Measurements from ENCODE around the gene AGPAT3. TPM values are rescaled to one million over a fixed set of nuclear protein-coding genes. Genes with fewer than 3 reads are reported as not detected.
A peak's percentile ranks its signal among the peaks of the same experiment; 100 is the strongest.
"Not testable (repeated sequence)": the region's sequence is repeated elsewhere in the genome, so short reads cannot be mapped to it uniquely, and the experiment has no call there.

The AGPAT3 gene, protein sequence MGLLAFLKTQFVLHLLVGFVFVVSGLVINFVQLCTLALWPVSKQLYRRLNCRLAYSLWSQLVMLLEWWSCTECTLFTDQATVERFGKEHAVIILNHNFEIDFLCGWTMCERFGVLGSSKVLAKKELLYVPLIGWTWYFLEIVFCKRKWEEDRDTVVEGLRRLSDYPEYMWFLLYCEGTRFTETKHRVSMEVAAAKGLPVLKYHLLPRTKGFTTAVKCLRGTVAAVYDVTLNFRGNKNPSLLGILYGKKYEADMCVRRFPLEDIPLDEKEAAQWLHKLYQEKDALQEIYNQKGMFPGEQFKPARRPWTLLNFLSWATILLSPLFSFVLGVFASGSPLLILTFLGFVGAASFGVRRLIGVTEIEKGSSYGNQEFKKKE
- 34.9 TPM for total RNA-seq

DNA sequence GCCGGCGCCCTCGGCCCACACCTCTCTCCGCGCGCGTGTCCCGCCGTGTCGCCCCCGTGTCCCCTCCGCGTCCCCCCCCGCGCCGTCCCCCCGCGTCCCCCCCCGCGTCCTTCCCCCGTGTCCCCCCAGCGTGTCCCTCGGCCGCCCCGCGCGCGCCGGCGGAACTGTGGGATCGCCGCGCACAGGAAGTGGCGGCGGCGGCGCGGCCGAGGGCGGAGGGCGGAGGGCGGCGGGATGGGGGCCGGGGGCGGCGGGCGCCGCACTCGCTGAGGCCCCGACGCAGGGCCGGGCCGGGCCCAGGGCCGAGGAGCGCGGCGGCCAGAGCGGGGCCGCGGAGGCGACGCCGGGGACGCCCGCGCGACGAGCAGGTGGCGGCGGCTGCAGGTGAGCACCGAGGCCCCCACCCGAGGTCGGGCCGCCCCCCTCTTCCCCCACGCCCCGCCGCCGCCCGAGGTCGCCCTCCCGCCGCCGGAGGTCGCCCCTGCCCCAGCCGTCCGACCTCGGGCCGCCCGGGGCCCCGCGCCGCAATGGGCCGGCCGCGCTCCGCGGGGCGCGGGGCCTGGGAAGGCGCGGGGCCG, at the start of gene AGPAT3:
TSS of gene AGPAT3 (plus strand) at position 262 of the 578 bp plus-strand sequence. CDS start 94,459 bp downstream, outside the sequence.
- DNase-seq = no peak

DNA sequence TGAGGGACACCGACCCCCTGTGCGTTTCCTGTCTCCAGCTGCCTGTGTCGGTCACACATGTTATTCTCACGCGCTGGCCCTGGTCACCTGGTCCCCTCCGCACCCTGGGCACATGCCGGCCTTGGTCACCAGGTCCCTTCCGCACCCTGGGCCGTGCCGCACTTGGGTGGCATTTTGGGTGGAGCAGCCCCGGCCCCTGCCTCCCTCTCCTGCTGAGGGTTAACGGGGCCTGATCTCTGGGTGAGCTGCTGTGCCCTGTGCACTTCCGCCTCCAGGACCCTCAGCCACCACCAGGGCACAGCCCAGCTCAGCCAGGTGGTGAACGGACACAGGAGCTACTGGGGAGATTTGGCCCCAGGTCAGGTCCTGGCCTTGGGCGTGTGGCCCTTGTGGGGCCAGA, 49.0 kb upstream of the AGPAT3 start:
- DNase-seq = no peak

DNA sequence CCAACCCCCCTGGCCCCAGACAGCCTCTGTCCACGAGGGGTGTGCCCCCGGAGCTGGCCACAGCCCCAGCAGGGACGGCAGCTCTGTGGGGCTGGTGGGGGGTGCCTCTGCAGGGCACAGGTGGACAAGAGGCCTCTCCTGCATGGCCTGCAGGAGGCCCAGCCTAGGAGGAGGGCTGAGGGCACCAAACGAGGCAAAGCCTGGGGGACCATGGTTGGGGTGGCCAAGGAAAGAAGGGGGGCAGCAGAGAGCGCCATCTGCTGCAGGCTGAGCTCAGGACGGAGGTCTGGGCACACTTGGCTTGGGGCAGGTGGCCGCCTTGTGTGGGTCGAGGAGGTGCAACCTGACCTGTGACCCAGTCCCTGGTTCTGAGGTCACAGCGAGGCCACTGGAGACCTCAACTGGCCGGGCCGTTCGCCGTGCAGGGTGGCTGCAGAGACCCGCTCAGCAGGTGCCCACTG, 48.4 kb upstream of the AGPAT3 start:
- DNase-seq = no peak

DNA sequence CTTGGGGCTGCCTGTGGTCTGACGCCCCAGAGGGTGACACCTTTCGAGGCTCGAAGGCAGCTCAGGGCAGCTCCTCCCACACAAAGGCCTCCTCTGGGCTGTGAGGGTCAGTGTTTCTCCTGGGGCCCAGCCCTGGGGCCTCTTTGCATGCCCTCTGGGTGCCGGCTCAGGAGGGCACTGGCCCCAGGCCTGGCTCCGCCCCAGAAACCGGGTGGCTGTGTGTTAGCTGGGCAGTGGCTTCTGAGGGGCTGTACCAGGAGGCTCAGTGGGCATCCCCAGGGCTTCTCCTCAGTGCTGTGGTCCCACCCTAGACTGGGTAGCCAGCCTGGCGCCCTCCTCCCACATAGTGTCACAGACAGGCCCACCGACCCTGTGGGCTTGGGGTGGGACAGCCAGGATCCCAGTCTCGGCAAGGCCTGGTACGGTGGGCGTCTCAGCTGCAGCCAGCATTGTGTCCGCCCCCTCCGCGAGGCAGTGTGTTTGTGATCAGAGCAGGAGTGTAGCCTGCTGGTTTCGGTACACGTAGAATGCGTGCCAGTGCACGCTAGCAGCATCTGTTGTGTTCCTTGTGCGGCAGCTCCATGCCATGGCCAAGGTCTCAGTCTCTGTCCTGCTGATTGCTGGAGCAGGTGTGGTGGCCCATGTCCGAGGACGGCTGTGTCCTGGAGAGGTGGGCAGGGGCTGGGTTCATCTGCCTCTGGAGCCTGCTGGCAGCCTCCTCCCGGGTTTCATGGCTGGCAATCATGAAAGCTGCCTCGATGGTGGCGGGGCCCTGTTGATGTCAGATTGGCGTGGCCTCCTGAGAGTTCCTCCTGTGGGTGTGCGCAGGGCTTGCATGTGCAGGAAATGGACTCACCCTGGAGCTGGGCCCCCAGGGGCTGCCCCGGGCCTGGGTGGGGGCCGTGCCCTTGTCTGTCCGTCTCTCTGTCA, 47.6 kb upstream of the AGPAT3 start:
- DNase-seq = no peak

DNA sequence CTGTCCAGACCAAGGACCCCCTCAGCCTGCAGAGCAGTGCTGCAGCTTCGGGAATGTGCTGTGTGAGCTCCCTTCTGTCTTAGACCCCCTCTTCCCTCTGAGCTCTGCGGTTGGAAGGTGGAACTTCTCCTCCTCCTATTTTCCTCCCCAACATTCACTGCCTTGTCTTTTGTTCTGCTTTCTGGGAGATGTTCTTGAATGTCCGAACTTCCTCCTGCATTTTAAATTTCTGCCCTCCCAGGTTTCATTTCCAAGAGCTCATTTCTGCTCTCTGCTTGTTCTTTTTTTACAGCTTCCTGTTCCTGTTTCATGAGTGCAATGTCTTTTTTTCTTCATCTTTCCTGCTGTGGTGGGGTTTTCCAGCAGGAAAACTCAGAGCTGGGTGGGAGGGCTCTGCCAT, 46.3 kb upstream of the AGPAT3 start:
- no peak for DNase-seq

DNA sequence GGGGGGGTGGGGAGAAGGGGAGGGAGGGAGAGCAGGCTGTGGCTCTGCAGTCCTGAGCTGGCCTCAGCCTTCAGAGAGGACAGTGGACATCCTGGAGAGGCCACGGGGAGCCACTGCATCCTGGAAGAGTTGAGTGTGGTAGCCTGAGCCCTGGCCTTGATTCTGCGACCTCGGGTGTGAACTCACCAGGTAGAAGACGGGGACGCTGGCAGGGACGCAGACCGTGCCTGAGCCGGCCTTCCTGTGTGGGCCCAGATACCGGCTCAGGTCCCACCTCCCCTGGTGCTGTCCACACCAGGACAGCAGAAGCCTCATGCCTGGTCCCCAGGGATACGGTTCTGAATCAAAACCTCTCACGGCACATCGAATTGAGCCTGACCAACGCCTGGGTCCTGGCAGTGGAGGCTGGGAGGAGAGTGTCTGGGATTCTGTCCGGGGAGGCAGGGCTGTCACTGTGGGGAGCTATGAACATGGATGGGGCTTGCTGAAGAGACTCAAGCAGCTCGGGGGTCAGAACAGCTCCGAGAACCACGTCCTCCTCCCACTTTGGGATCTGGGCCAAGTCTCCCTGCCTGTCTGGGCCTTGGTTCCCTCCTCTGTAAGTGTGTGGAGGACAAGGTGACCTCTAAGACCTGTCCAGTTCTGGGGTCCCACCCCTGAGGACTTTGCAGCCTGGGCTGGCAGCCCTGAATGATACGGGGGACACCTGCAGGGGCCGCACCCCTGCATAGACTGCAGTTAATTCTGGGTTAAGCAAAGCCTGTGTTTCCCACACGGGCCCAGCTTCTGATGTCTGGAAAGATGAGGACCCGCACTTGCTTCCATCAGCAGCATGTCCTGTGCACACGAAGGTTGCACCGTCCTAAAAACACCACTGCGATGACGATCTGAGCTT, 45.3 kb upstream of the AGPAT3 start:
- no peak for DNase-seq

DNA sequence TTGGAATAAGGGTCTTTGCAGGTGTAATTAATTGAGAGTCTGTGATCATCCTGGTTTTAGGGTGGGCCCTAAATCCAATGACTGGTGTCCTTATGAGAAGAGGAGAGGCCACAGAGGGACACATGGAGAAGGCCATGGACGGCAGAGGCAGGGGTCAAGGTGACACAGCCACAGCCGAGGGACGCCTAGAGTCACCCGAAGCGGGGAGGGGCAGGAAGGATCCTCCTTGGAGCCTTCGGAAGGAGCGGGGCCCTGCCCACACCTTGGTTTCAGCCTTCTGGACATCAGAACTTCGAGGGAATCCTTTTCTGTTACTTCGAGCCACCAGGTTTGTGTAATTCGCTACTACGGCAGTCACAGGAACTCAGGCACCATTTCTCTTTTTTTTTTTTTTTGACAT, 44.6 kb upstream of the AGPAT3 start:
- no peak for DNase-seq

DNA sequence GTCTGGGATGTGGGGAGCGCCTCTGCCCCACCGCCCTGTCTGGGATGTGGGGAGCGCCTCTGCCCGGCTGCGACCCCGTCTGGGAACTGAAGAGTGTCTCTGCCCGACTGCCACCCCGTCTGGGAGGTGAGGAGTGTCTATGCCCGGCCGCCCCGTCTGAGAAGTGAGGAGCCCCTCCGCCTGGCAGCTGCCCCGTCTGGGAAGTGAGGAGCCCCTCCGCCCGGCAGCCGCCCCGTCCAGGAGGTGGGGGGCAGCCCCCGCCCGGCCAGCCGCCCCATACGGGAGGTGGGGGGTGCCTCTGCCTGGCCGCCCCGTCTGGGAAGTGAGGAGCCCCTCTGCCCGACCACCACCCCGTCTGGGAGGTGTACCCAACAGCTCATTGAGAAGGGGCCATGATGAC, 42.9 kb upstream of the AGPAT3 start:
- DNase-seq = not testable (repeated sequence)

DNA sequence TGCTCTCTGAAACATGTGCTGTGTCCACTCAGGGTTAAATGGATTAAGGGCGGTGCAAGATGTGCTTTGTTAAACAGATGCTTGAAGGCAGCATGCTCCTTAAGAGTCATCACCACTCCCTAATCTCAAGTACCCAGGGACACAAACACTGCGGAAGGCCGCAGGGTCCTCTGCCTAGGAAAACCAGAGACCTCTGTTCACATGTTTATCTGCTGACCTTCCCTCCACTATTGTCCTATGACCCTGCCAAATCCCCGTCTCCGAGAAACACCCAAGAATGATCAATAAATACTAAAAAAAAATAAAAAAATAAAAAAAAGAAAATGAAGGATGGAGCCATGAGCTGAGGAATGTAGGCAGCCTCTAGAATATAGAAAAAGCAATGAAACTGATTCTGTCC, 42.3 kb upstream of the AGPAT3 start:
- DNase-seq = not testable (repeated sequence)

DNA sequence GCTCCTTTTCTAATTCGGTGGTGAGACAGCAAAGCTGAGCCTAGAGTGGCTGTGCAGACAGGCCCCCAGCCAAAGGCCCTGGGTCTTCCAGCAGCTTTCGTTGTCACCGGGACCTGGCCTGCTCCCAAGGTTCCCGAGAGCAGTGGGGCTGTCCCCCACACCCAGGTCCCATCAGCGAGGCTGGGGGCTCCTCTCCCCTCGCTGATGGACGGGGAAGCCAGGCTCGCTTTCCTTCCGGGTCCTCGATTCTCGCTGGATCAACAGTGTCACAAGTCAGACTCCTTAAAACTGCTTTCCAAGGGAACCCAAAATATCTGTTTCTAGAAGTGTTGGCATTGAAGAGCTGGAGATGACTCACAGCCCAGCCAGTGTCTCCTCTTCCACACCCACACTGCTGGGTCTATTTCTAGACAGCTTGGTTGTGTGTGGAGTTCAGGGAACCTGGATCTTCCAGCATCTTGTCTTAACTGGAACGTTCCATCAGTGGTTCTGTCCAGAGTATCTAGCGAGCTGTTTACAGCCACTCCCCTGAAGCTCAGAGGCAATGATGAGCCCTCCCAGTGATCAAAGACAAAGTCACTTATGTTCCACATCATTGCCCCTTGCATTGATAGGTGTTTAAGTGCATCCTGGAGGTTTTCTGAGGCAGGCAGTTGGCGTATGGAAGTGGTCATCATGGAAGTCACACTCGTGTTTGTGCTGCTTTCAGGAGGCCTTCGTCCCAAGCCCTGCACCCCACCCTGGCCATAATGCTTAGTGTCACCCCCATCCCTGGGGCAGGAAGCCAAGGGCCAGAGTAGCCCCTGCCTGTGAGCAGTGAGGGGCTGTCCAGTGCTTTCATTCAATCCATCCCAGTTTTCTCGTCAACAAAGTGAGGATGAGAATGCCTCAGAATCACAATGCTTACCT, 40.4 kb upstream of the AGPAT3 start:
- DNase-seq = peak; percentile 43

DNA sequence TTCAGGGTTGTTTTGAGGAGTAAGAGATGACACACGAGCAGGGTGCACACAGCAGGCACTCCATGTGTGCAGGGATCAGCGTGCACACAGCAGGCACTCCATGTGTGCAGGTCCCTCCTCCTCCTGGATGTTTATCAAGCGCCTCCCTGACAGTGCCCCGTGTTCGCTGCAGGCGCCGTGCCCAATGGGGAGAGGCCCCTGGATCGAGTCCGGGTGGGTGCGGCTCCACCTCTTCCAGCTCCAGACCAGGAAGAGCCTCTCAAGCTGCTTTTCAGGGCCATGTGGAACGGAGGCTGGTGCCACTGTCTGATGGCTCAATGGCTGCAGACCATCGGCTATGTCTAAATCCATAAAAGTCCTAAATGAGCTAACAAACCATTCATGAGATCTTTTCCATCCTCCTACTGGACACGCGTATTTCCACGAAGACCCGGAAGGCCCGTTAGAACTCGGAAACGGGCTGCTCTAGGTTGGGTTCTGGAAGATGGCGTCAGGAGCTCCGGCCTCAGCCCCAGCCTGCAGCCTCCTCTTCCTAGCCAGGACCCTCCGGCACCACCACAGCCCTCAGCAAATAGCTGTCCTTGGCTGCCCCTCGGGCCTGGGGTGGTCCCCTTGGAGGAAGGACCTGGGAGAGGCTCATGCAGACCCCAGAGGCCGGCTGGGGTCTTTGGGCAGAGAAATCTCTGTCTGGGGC, 39.6 kb upstream of the AGPAT3 start:
- DNase-seq = no peak

DNA sequence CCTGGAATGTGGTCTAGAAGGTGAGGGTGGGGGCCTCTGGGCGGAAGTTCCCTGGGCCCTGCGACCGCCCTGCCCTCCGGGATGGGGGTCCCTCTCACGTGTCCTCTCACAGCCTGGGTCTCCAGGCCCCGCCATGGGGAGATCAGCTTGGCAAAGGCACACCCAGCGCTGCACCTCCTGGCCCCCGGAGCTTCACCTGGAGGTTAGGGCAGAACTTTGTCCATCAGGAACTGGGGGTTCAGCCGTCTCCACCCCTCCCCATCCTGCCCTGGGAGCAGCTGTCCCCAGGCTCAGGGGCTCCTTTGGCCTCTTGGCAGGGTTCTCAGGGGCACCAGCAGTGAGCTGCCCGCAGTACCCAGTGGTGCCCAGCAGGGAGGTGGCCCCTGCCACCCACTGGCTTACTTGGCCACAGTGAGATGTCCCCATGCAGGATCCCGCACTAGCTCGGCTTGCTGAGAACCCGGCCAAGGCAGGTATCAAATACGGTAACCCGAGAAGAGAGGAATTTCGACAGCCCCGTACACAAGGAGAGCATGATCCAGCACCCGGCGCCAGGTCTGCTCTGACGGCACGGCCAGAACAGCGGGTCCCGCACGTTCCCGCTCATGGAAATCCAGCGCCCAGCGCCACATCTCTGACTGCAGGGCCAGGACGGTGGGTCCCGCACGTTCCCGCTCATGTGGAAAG, 38.9 kb upstream of the AGPAT3 start:
- DNase-seq = no peak

DNA sequence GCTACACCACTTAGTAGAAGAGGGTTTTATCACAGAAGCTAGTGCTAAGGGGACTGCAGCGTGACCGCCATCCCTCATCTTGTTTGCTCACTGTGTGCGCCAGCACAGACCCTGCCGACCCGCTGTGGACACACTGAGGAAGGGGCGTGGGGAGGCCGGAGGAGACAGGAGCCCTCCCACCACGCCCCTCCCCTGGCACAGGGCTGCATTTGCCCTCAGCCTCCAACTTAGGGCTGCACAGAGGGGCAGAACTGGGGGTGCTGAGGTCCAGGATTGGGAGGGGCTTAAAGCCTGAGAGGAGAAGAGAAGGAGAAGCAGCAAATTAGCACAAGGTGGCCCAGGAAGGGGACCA, 38.4 kb upstream of the AGPAT3 start:
- no peak for DNase-seq

DNA sequence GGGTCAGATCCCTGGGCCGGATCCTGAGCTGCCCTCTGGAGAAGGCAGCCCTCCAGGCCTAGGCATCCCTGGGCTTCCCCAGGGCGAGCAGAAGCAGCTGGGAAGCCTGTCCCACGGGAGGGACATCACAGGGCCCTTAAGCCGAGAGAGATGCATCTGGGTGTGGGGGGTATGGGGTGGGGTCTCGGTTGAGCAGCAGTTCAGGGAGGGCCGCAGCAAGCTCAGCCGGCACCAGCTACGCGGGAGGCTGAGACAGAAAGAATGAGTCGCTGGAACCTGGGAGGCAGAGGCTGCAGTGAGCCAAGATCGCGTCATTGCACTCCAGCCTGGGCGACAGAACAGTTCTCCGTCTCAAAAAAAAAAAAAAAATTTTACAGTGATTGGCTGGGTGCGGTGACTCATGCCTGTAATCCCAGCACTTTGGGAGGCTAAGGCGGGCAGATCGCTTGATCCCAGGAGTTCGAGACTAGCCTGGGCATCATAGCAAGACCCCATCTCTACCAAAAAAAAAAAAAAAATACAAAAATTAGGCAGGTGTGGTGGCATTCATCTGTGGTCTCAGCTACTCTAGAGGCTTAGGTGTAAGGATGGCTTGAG, 37.9 kb upstream of the AGPAT3 start:
- peak; percentile 37 for DNase-seq

DNA sequence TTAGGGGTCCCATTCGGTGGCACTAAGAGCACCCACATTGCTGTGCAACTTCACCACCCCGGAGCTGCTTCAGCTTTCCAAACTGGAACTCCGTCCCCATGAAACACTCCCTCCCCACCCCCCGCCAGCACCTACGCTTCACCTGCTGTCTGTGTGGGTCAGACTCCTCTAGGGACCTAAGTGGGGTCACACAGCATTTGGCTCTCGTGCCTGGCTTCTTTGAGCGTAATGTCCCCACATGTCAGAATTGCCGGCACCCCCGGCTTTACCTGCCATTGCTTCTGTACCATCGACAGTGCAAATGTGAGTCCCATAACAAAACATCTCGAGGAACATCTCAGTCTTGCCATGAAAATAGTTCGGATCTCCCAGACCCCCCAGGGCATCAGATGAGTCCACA, 35.9 kb upstream of the AGPAT3 start:
- DNase-seq = no peak

DNA sequence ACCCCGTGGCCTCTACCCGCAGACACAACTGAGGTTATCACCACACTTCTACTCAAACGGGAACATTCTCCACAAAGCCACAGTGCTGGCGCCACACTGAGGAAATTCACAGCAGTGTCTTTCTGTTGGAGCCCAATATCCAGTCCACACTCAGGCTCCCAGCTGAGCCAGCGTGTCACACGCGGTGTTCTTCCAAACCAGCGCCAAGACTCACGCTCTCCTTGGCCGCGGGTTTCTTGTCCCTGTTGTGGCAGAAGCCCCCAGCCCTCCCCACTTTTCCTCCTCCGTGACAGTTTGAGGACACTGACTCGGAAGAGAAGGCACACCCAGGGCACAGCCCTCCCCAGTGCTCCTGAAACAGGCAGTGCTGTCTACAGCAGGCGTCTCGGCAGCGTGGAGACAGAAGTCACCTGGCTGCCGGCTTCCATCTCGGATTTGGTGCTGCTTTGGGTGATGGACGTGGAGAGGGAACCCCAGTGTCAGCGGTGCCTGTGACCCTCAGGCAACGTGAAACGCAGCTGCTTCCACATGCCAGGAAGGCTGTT, 35.4 kb upstream of the AGPAT3 start:
- no peak for DNase-seq

DNA sequence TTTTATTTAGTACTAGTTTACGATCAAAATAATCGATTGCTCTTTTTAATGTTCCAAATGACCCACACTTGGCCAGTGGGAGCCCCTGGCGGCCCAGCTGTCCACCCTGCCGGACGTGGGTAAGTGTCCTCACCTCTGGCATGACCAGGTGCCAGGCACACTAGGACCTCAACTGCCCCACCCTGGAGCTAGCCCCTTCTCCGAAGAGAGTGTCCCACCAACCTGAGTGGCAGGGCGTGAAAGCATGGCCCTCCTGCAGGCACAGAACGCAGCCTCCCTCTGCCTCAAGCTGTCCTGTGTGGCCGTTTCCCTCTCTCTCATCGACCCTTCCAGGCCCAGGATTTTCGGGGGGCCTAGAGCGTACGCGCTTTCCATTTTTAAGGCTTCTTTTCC, 32.9 kb upstream of the AGPAT3 start:
- DNase-seq = no peak

DNA sequence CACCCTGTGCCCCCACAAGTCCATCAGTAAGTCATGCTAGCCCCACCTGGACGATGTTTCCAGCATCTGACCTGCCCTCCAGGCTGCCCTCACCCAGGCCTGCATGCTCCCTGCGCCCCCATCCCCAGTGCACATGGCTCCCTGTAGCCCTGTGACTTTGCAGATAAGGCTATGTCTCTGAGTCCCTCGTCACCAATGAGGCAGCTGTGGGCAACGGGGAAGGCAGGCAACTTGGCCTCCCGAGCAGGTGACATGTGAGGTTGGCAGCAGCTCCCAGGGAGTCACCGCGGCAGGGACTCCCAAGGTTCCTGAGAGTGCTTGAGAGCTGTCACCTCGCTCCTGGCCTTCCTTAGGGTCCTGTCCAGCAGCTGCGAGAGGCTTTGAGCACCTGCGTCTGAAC, 32.4 kb upstream of the AGPAT3 start:
- no peak for DNase-seq

All from occipital lobe (tissue), 2 donors.